NOMO-1 treated with dmso at 0.1 percent for 144 hours (cell line): Measurements from ENCODE around the gene DCTPP1.
"Not testable (repeated sequence)": the region's sequence is repeated elsewhere in the genome, so short reads cannot be mapped to it uniquely, and the experiment has no call there.

Experiments used
- DNase-seq: peaks from one replicate; lab custom pipeline; 2025; ENCODE audit not compliant: unreplicated experiment; lab: John Stamatoyannopoulos, UW

DCTPP1 gene

DNA sequence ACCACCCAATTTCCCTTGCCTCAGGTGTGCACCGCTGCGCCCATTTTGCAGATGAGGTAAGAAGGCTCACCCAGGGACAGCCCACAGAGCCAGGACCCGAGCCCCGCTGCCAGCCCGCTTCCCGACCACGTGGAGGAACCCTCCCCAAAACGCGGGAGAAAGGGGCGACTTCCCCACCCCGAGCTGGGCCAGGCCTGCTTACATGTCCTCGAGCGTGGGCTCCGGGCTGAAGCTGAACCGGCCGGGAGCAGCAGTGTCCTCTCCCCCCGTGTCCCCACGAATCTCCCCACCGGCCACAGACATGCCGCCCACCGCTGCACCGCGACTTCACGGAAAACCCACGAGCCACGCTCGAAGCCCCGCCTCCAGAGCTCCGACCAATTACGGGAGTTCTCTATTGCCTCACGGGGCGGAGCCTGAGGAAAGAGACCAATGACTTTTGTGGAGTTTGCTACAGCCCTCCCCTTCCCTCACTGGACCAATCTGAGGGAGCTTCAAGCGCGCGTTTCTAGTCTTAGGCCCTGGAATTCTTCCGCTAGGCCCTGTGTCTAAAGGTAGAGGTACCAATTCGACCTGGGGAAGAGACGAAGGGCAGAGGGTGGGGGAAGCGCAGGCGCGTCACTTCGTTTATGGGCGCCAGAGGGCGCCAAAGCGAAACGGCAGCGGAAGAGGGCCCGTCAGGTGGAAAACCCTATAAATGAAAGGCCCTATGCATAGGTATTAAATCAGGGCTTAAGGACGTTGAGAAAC lies at the start of gene DCTPP1:
Gene DCTPP1, minus strand, starts transcription at position 353 of the 750 bp plus-strand sequence. Its CDS starts 50 bp downstream, at position 303.
- DNase-seq, result peak; percentile 100

- DNase-seq, result no peak
Measured at GRCh38 chr16:30478766-30479478, 49.1 kb upstream of the DCTPP1 start.

DNA sequence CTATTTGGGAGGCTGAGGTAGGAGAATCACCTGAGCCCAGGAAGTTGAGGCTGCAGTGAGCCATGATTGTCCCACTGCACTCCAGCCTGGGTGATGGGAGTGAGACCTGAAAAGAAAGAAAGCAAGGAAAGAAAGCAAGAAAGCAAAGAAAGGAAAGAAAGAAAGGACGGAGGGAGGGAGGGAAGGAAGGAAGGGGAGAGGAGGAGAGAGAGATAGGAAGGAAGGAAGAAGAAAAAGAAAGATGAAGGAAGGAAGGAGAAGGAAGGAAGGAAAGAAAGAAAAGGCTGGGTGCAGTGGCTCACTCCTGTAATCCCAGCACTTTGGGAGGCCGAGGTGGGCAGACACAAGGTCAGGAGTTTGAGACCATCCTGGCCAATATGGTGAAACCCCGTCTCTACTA lies 47.9 kb upstream of the DCTPP1 start:
- not testable (repeated sequence) for DNase-seq

DNA sequence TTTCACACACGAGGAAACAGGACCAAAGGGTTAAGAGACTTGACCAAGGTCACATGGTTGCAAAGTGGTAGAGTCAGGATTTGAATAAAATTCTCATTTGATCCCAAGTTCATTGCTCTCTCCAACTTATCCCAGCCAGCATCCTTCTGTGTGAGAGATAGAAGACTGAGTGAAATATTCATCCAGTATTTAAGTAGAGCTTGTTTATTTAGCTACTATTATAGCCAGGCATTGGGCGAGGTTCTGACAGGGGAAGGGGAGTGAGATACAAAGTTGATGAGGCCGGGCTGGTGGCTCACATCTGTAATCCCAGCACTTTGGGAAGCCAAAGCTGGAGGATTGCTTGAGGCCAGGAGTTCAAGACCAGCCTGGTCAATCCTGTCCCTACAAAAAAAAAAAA lies 47.2 kb upstream of the DCTPP1 start:
- no peak for DNase-seq

DNA sequence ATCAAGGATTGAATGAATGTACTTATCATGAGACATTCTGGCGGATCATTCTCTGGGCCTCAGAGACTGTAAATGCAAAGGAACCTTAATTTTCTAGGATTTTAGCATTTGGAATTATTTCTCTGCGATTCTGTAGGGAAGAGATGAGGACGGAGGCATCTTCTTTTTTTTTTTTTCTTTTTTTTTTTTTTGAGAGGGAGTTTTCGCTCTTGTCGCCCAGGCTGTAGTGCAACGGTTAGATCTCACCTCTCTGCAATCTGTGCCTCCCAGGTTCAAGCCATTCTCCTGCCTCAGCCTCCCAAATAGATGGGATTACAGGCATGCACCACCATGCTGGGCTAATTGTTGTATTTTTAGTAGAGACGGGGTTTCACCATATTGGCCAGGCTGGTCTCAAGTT lies 44.9 kb upstream of the DCTPP1 start:
- no peak for DNase-seq

DNA sequence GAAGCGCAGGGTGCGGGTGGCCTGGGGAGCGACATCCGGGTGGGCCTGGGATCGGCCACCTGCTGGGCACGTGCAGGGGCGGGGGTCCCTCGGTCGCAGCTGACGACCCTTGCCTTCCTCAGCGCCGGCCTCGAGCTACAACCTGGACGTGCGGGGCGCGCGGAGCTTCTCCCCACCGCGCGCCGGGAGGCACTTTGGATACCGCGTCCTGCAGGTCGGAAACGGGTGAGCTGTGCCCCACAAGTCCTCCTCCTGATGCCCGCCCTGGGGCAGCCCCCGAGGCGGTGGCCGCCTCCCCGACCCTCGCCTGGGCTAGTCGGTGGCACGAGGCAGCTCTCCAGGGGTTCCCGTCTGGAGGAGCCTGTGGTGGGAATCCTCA lies 44.2 kb upstream of the DCTPP1 start:
- no peak for DNase-seq

DNA sequence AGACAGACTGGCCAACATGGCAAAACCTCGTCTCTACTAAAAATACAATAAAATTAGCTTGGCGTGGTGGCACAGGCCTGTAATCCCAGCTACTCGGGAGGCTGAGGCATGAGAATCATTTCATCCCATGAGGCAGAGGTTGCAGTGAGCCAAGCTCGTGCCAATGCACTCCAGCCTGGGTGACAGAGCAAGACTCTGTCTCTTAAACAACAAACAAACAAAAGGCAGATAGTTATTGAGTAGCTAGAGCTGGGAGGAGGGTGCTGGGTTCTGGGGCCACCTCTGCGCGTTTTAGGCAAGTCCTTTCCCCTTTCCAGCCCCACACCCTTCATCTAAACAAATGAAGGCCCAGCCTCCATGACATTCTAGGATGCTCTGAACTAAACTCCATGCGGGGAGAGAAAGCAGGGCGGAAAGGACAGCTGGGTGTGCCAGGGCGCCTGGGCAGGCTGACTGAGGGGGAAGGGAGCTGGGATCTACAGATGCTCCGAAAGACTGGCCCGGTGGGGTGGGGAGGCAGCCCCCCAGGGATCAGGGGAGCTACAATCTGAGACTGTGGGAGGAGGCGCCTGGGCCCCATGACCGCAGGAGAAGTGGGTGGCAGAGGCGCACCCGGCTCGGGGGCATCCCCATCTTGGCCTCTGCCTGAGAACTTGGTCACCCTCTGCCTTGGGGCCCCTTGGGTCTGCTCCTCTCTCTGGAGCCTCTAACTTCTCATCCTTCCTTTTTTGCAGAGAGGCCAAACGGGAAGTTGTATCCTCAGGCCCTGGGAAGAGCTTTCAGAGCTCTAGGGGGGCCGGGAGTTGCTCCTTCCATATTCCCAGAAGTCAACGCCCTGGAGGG lies 43.6 kb upstream of the DCTPP1 start:
- no peak for DNase-seq

- DNase-seq, result peak; percentile 83
Measured at GRCh38 chr16:30472328-30472942, 42.6 kb upstream of the DCTPP1 start, which contains the start of gene ITGAL. TSS of gene ITGAL (plus strand) at chr16:30472742. CDS start at chr16:30472838, 96 bp downstream.

GRCh38 chr16:30470632-30470995 lies 40.8 kb upstream of the DCTPP1 start:
- no peak for DNase-seq

GRCh38 chr16:30470170-30470512 lies 40.3 kb upstream of the DCTPP1 start:
- no peak for DNase-seq

- DNase-seq, result no peak
Measured at GRCh38 chr16:30464078-30464477, 34.2 kb upstream of the DCTPP1 start.

GRCh38 chr16:30461426-30461825 lies 31.6 kb upstream of the DCTPP1 start:
- not testable (repeated sequence) for DNase-seq

DNA sequence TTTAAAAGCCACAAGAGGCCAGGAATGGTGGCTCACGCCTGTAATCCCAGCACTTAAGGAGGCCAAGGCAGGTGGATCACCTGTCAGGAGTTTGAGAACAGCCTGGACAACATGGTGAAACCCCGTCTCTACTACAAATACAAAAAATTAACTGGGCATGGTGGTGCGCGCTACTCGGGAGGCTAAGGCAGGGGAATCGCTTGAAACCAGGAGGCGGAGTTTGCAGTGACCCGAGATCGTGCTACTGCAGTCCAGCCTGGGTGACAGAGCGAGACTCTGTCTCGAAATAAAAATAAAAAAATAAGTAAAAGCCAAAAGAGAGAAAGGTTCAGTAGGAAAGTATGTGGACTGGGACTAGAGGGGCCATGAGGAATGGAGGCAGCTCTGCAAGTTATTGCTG lies 29.6 kb upstream of the DCTPP1 start:
- DNase-seq, result no peak

- peak; percentile 97 for DNase-seq
Measured at GRCh38 chr16:30458561-30459394, 28.9 kb upstream of the DCTPP1 start.

- DNase-seq, result no peak
Measured at GRCh38 chr16:30457743-30458560, 28.1 kb upstream of the DCTPP1 start.

- DNase-seq, result no peak
Measured at GRCh38 chr16:30457256-30457655, 27.4 kb upstream of the DCTPP1 start.

GRCh38 chr16:30456302-30456701 lies 26.5 kb upstream of the DCTPP1 start:
- DNase-seq, result no peak

DNA sequence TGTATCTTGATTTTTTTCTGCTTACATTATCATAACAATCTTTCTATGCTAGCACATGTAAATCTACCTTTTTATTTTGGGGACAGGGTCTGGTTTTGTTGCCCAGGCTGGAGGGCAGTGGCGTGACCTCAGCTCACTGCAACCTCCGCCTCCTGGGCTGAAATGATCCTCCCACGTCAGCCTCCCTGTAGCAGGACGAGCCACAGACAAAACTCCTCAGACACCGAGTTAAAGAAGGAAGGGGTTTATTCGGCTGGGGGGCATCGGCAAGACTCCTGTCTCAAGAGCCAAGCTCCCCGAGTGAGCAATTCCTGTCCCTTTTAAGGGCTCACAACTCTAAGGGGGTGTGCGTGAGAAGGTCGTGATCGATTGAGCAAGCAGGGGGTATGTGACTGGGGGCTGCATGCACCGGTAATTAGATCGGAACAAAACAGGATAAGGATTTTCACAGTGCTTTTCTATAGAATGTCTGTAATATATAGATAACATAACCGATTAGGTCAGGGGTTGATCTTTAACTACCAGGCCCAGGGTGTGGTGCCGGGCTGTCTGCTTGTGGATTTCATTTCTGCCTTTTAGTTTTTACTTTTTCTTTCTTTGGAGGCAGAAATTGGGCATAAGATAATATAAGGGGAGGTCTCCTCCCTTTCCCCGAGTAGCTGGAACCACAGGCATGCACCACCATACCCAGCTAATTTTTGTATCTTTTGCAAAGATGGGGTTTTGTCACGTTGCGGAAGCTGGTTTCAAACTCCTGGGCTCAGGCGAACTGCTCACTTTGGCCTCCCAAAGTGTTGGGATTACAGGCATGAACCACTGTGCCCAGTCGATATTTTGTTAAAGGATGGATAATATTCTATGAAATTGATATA lies 23.1 kb upstream of the DCTPP1 start:
- not testable (repeated sequence) for DNase-seq

- DNase-seq, result no peak
Measured at GRCh38 chr16:30449116-30449435, 19.2 kb upstream of the DCTPP1 start.
